ENCODE measurements around the gene ZNF423.

GRCh38 chr16:49586466-49587450 lies 269.2 kb downstream of the ZNF423 start:
- TF ChIP-seq CTCF (IDR thresholded peaks at IDR 0.05), result no peak
- no peak for TF ChIP-seq POLR2A (IDR thresholded peaks at IDR 0.05)

Measured in lower leg skin (tissue), 3 donors.